ENCODE data around the gene POU2F2. TPM values are rescaled to one million over a fixed set of nuclear protein-coding genes. Genes with fewer than 3 reads are reported as not detected.

Gene POU2F2
- total RNA-seq, 4 donors from 2014 or later = 0.67 to 3.8 (median 1.0) TPM

DNA sequence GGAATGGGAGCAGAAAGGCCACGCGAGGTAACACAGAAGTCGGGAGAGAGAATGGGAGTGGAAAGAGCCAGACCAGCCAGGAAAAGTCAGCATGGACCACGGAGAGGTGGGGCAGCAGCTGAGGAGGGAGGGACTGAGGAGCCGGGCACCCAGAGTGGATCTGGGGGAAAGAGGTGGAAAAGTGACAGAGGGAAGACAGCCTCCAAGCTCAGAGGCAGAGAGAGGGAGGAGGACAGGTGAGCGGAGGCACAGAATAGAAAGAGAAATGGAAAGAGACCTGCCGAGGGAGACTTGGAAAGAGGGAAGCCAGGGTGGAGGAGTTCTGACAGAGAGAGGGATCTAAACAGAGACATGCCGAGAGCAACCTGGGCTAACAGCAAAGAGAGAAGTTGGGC lies 63.9 kb downstream of the POU2F2 start:
- no peak for DNase-seq (ENCODE audit: low spot score in 2 of 2)
- H3K4me3 ChIP-seq (ENCODE audit: low read depth, poor library complexity, severe bottlenecking) = no peak overlapping the region
- TF ChIP-seq, protein P1, sequence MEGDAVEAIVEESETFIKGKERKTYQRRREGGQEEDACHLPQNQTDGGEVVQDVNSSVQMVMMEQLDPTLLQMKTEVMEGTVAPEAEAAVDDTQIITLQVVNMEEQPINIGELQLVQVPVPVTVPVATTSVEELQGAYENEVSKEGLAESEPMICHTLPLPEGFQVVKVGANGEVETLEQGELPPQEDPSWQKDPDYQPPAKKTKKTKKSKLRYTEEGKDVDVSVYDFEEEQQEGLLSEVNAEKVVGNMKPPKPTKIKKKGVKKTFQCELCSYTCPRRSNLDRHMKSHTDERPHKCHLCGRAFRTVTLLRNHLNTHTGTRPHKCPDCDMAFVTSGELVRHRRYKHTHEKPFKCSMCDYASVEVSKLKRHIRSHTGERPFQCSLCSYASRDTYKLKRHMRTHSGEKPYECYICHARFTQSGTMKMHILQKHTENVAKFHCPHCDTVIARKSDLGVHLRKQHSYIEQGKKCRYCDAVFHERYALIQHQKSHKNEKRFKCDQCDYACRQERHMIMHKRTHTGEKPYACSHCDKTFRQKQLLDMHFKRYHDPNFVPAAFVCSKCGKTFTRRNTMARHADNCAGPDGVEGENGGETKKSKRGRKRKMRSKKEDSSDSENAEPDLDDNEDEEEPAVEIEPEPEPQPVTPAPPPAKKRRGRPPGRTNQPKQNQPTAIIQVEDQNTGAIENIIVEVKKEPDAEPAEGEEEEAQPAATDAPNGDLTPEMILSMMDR (IDR thresholded peaks at IDR 0.05) = no peak
- TF ChIP-seq POLR2A (IDR thresholded peaks at IDR 0.05) = no peak
- 51% methylated on average over 8 of the region's 8 CpGs for WGBS, 2 donors
- intact Hi-C loops (cut with DNase I; ENCODE audit: low total_unique reads) = no loop called here

DNA sequence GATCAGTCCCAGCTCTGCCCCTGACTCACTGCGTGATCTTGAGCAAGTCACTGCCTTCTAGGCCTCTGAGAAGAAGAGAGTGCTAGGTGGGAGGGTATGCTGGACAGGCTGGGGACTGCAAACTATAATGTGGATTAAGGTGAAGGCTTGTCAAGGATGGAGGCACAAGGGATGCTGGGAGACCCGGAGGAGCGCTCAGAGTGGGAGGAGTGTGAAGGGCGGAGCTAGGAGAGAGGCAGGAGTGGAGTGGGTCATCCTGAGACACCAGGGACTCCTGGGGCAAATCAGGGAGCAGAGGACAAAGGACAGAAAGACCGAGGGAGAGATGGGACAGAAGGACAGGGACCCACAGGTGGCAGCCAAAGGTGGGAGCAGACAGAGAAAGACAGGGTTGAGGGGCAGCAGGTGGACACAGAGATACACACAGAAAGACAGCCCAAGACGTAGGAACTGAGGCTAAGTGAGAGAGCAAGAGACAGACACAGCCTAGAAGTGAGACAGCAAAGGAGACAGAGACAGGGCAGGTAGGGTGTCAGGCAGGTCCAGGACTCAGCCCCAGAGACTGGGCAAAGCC lies 64.8 kb downstream of the POU2F2 start:
- WGBS, 2 donors = 74% methylated on average over 6 of the region's 6 CpGs
- no peak for DNase-seq (ENCODE audit: low spot score in 2 of 2)
- intact Hi-C loops (cut with DNase I; ENCODE audit: low total_unique reads) = no loop called here
- TF ChIP-seq, protein P1 (IDR thresholded peaks at IDR 0.05) = no peak
- no peak overlapping the region for H3K4me3 ChIP-seq (ENCODE audit: low read depth, poor library complexity, severe bottlenecking)

DNA sequence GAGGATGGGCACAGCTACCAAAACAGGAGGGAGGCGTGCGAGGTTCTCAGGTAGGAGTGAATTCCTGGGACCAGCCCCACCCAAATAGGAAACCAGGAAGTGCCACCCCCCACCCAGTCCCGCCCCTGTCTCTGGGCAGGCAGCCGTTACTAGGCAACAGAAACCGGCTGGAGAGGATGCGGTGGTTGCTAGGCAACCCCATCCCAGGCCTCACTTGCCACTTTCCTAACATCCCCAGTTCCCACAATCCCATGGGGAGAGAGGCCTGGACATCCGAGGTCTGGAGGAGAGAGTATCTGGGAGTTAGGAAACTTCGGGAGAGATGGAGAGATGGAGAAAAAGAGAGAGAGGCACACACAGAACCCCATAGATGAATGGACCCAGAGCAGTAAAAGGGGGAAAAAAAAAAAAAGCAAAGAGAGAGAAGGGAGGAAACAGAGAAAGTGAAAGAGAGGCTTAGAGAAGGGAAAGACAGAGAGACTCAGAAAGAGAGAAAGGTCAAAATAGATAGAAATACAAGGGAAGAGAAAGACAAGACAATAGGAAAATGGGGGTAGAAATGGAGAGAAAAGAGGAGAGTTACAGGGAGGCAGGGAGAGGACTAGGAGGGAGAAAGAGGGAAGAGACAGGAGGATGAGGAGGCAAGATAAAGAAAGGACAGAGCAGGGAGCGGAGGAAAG lies 66.0 kb downstream of the POU2F2 start:
- DNase-seq (ENCODE audit: low spot score in 2 of 2) = no peak
- TF ChIP-seq POLR2A (IDR thresholded peaks at IDR 0.05) = no peak
- TF ChIP-seq, protein P1 (IDR thresholded peaks at IDR 0.05) = no peak
- WGBS, 2 donors = 33 to 47% methylated on average over 9 of the region's 9 CpGs

DNA sequence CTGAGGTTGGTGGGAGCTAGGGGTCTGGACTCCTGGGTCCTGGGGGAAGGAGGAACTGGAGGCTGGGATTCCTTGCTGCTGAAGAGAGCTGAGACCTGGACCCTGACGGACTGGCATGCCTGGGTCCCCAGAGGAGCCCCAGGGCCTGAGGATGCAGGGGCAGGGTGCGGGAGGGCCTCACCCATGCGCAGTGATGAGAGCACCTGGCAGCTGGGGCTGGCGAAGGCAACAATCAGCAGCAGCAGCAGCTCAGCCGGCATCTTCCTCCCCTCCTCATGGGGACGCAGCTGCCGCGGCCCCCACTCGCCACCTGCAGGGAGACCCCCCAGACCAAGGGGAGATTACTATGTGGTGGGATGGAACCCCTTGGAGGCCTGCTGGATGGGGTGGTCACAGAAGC lies 66.7 kb downstream of the POU2F2 start:
- 87 to 88% methylated on average over 4 to 9 of the region's 9 CpGs for WGBS, 2 donors
- no peak for DNase-seq (ENCODE audit: low spot score in 2 of 2)
- no peak overlapping the region for H3K4me3 ChIP-seq (ENCODE audit: low read depth, poor library complexity, severe bottlenecking)
- intact Hi-C loops (cut with DNase I; ENCODE audit: low total_unique reads) = no loop called here
- TF ChIP-seq POLR2A (IDR thresholded peaks at IDR 0.05) = no peak
- TF ChIP-seq, protein P1 (IDR thresholded peaks at IDR 0.05) = no peak

More for the DNA sequence above, 66.0 kb downstream of the POU2F2 start:
- H3K4me3 ChIP-seq (ENCODE audit: low read depth, poor library complexity, severe bottlenecking) = no peak overlapping the region
- intact Hi-C loops (cut with DNase I; ENCODE audit: low total_unique reads) = no loop called here

DNA sequence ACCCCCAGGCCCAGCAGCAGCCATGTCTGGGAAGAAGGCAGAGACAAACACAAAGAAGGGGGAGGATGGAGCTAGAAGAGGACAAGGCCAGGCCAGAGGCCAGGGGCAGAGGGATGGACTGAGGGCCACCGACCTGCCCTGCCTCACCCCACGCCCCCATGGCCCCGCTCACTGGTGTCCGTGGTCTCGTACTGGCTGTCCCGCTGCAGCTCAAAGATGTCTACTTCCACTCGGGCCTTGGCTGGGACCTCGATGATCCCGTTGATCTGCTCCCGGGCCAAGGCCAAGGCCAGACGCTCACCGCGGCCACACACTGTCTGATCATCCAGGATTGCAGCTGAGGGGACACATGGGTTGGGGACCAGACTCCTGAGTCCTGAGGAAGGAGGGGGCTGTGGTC lies 67.2 kb downstream of the POU2F2 start:
- WGBS, 2 donors = 93 to 95% methylated on average over 13 of the region's 13 CpGs
- TF ChIP-seq, protein P1 (IDR thresholded peaks at IDR 0.05) = no peak
- no peak for TF ChIP-seq POLR2A (IDR thresholded peaks at IDR 0.05)
- no peak for DNase-seq (ENCODE audit: low spot score in 2 of 2)
- H3K4me3 ChIP-seq (ENCODE audit: low read depth, poor library complexity, severe bottlenecking) = no peak overlapping the region
- intact Hi-C loops (cut with DNase I; ENCODE audit: low total_unique reads) = no loop called here

DNA sequence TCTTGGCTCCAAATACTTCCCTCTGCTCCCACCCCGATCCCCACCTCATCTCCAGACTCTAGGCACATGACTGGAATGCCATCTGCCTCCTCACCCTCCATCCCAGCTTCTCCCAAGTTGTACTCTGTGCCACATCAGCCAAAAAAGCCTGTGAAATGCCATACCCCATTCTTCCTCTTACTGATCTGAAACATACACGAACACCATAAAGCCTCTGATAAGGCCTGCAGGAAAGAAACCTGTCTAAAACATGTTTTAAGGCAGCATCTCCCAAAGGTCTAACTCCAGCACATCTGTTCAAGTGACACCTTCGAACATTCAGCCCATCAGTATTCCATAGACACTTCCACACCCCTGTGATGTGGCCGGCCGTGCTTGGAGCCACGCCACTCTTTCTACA lies 67.8 kb downstream of the POU2F2 start:
- intact Hi-C loops (cut with DNase I; ENCODE audit: low total_unique reads) = no loop called here
- WGBS, 2 donors = 87 to 89% methylated on average over 6 of the region's 6 CpGs
- TF ChIP-seq, protein P1 (IDR thresholded peaks at IDR 0.05) = no peak
- no peak for TF ChIP-seq POLR2A (IDR thresholded peaks at IDR 0.05)
- H3K4me3 ChIP-seq (ENCODE audit: low read depth, poor library complexity, severe bottlenecking) = no peak overlapping the region
- no peak for DNase-seq (ENCODE audit: low spot score in 2 of 2)

Data from lower leg skin (tissue), 4 donors.